Stimulated activated naive B cell treated with anti-CD40 and anti-IgM and Interleukin-4, amounts not matched to agents 10 μg/mL and 1 μg/mL and 100 μg/mL, for 72 hours (primary cell): ENCODE data around the gene PLPP1.

ENCODE experiments used
- ATAC-seq, 2 donors: fragments of 150-1000 bp; cut with Tn5 transposase; replicated peaks; 2 replicates each; pipeline ENCODE4 v1.10.0; 2021; ENCODE audit warnings: moderate library complexity in 1 of 2
- DNase-seq: peaks from one replicate; pipeline ENCODE4 v3.0.0; 2021
- H3K27ac Mint-ChIP-seq: one replicate; pipeline ENCODE4 v1.8.0; 2022; ENCODE audit warnings: mild to moderate bottlenecking, mixed read lengths
- H3K27me3 Mint-ChIP-seq, 2 donors: one replicate each; pipeline ENCODE4 v1.8.0; 2022; ENCODE audit warnings: mixed read lengths in 2 of 2
- H3K36me3 Mint-ChIP-seq, 2 donors: one replicate each; pipeline ENCODE4 v1.8.0; 2022; ENCODE audit warnings: mixed read lengths in 2 of 2, mild to moderate bottlenecking in 1 of 2
- H3K4me1 Mint-ChIP-seq, 2 donors: one replicate each; pipeline ENCODE4 v1.8.0; 2022; ENCODE audit warnings: mixed read lengths in 2 of 2, mild to moderate bottlenecking in 1 of 2
- H3K4me3 Mint-ChIP-seq, 2 donors: one replicate each; pipeline ENCODE4 v1.8.0; 2022; ENCODE audit warnings: mild to moderate bottlenecking in 2 of 2, mixed read lengths in 2 of 2, moderate library complexity in 1 of 2
- H3K9me3 Mint-ChIP-seq, 2 donors: one replicate each; pipeline ENCODE4 v1.8.0; 2022; ENCODE audit warnings: mixed read lengths in 2 of 2, mild to moderate bottlenecking in 1 of 2

PLPP1 gene

DNA sequence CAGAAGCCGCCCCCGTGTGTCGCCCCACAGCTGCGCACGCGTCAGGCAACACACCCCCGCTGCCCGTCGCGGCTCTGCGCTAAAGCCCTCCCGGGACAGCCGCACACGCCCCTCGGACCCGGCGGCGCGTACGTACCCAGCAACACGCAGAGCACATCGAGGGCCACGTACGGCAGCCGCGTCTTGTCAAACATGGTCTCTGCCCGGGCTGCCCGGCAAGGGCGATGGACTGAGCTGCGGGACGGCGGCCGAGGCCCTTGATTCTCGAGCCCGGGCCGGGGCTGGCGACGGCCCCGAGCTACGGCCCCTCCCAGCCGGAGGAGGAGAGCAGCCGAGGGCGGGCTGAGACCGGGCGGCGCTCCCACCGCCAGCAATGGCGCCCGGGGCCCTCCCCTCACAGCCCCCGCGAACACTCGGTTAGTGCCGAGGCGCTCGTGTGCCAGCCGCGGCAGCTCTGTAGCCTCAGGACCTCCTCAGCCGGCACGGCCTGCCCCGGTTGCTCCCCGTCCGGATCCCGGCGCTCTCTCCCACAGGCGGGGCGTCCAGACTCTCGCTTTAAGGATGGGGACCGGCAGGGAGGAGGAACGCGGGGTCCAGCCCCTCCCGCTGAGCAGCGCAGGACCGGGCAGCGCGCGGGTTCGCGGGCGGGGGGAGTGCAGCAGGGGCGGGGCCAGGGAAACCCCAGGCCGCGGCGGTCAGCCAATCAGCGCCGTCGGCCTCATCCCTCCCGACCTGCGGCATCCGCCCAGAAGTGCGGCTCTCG lies at the start of gene PLPP1:
Gene PLPP1 (minus strand): TSS at position 529 of the 763 bp plus-strand sequence. CDS start 335 bp downstream, at position 194.
- DNase-seq (peak; percentile 80), ATAC-seq (peak; percentile 84 to 86)
- peak within 1 kb of the TSS; percentile 91 to 93 for H3K4me3 Mint-ChIP-seq
- H3K9me3 Mint-ChIP-seq, result no peaks in the 10 kb centered on the region
- H3K27ac Mint-ChIP-seq, result peak within 1 kb of the TSS; percentile 97
- H3K36me3 Mint-ChIP-seq, result peaks cover 3 to 6% of the 10 kb centered on the region in 2 donors
- H3K4me1 Mint-ChIP-seq, result peaks cover 13 to 15% of the 10 kb centered on the region in 2 donors
- H3K27me3 Mint-ChIP-seq, result no peaks in the 10 kb centered on the region

- Mint-ChIP-seq H3K9me3 (no peaks in the 10 kb centered on the region), H3K27me3 (peaks cover 0 to 3% of the 10 kb centered on the region in 2 donors), H3K4me3 (no peak overlapping the region), H3K36me3 (no peaks in the 10 kb centered on the region), H3K27ac (peak overlapping the region; percentile 14), H3K4me1 (peaks cover 2 to 11% of the 10 kb centered on the region in 2 donors)
- no peak for DNase-seq
- ATAC-seq, result no peak
Observed at GRCh38 chr5:55583578-55583977, 48.8 kb upstream of the PLPP1 start.

GRCh38 chr5:55582256-55582655 lies 47.5 kb upstream of the PLPP1 start:
- Mint-ChIP-seq H3K4me3 (peak overlapping the region; percentile 8 to 39), H3K4me1 (peaks cover 2 to 11% of the 10 kb centered on the region in 2 donors), H3K9me3 (no peaks in the 10 kb centered on the region), H3K27ac (no peak overlapping the region), H3K36me3 (no peaks in the 10 kb centered on the region), H3K27me3 (peaks cover 0 to 3% of the 10 kb centered on the region in 2 donors)
- ATAC-seq (peak; percentile 80 to 87), DNase-seq (peak; percentile 9)

GRCh38 chr5:55580042-55580441 lies 45.3 kb upstream of the PLPP1 start:
- Mint-ChIP-seq H3K36me3 (no peaks in the 10 kb centered on the region), H3K27ac (no peak overlapping the region), H3K4me3 (no peak overlapping the region), H3K9me3 (no peaks in the 10 kb centered on the region), H3K4me1 (peaks cover 2 to 11% of the 10 kb centered on the region in 2 donors), H3K27me3 (peaks cover 0 to 3% of the 10 kb centered on the region in 2 donors)
- DNase-seq, result no peak
- no peak for ATAC-seq

DNA sequence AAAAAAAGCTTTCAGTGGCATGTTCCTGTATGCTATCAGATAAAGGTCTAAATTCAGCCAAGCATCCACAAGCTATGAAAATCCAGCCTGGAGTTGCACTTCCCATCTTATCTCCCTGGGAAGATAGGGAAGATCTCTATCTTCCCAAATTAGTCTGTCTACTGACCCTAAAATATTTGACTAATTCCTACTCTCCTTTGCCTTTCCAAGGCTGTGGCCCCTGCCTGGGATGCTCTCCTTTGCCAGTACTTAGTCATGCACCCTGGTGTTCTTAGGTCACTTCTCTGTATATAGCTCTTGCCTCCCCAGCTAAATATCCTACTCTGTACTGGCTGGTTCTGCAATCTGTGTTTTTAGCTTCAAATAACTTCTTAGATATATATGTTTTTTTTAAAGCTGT lies 44.0 kb upstream of the PLPP1 start:
- peaks cover 0 to 3% of the 10 kb centered on the region in 2 donors for H3K27me3 Mint-ChIP-seq
- no peak overlapping the region for H3K4me3 Mint-ChIP-seq
- no peak for ATAC-seq
- no peak for DNase-seq
- no peaks in the 10 kb centered on the region for H3K9me3 Mint-ChIP-seq
- no peaks in the 10 kb centered on the region for H3K36me3 Mint-ChIP-seq
- H3K4me1 Mint-ChIP-seq, result peaks cover 2 to 11% of the 10 kb centered on the region in 2 donors
- peak overlapping the region; percentile 15 for H3K27ac Mint-ChIP-seq

DNA sequence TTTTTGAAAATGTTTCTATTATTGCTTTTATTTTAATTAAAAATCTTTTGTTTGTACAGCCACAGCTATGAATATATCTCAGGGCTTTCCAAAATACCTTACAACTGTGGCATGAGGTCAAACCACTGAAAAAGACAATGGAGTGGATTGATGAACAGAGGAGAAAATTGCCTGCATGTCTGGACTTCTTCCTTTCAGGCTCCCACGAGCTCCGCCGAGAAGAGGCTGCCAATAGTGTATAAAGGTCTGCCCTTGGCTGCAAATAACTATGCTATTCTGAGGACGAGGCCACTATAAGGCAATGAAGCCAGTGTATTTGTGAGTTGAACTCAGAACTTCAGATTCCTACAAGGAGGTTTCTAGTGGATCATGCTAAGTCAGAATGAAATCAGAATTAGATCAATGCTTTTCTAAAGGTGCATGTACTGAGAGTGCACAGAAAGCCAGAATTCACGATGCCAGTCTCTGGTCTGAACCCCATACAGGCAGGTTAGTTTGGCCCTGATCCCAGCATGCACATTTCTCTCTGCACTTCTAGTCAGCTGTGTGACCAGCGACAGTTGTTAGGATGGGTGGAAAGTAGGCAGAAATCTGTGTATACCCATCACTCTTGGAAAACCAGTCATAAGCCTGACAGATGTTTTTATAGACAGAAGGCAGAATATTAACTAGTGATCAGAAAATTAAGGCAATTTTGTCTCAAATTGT lies 42.7 kb upstream of the PLPP1 start:
- H3K4me1 Mint-ChIP-seq, result peaks cover 0 to 4% of the 10 kb centered on the region in 2 donors
- peaks cover 0 to 3% of the 10 kb centered on the region in 2 donors for H3K27me3 Mint-ChIP-seq
- no peak for ATAC-seq

GRCh38 chr5:55576661-55577060 lies 41.9 kb upstream of the PLPP1 start:
- no peaks in the 10 kb centered on the region for H3K9me3 Mint-ChIP-seq
- H3K4me3 Mint-ChIP-seq, result no peak overlapping the region
- no peak overlapping the region for H3K27ac Mint-ChIP-seq
- no peaks in the 10 kb centered on the region for H3K36me3 Mint-ChIP-seq
- ATAC-seq (no peak), DNase-seq (no peak)
- peaks cover 0 to 3% of the 10 kb centered on the region in 2 donors for H3K27me3 Mint-ChIP-seq
- H3K4me1 Mint-ChIP-seq, result no peaks in the 10 kb centered on the region

More for the DNA sequence above, 42.7 kb upstream of the PLPP1 start:
- H3K36me3 Mint-ChIP-seq, result no peaks in the 10 kb centered on the region
- no peak overlapping the region for H3K27ac Mint-ChIP-seq
- no peaks in the 10 kb centered on the region for H3K9me3 Mint-ChIP-seq
- H3K4me3 Mint-ChIP-seq, result no peak overlapping the region
- DNase-seq, result no peak

- H3K4me1 Mint-ChIP-seq, result no peaks in the 10 kb centered on the region
- H3K36me3 Mint-ChIP-seq, result no peaks in the 10 kb centered on the region
- H3K27me3 Mint-ChIP-seq, result peaks cover 0 to 3% of the 10 kb centered on the region in 2 donors
- H3K9me3 Mint-ChIP-seq, result no peaks in the 10 kb centered on the region
- ATAC-seq (no peak), DNase-seq (no peak)
- no peak overlapping the region for H3K4me3 Mint-ChIP-seq
- no peak overlapping the region for H3K27ac Mint-ChIP-seq
Observed at GRCh38 chr5:55575815-55576583, 41.2 kb upstream of the PLPP1 start.

- H3K27ac Mint-ChIP-seq, result no peak overlapping the region
- no peak for DNase-seq
- H3K9me3 Mint-ChIP-seq, result no peaks in the 10 kb centered on the region
- no peak overlapping the region for H3K4me3 Mint-ChIP-seq
- no peaks in the 10 kb centered on the region for H3K4me1 Mint-ChIP-seq
- ATAC-seq, result no peak
- no peaks in the 10 kb centered on the region for H3K27me3 Mint-ChIP-seq
- no peaks in the 10 kb centered on the region for H3K36me3 Mint-ChIP-seq
Observed at GRCh38 chr5:55572600-55572999, 37.8 kb upstream of the PLPP1 start.

DNA sequence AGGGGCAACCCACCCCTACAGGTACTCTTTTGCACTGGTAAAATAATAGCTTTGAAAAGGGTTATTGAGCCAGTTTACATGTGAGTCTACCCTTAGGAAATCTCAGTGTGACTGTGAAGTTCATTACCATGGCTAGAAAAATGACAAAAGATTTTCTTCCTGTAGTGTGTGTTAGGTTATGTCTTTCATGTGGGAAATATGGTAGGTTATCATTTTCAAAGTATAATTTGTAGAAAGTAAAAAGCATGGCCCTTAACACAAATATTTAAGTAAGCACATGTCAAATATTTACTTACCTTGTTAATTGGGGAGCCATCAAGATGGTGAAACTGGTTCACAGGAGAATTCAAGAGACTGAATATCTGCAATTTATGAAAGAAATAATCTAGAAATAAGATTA lies 37.3 kb upstream of the PLPP1 start:
- Mint-ChIP-seq H3K27ac (no peak overlapping the region), H3K27me3 (no peaks in the 10 kb centered on the region), H3K4me1 (no peaks in the 10 kb centered on the region), H3K36me3 (no peaks in the 10 kb centered on the region), H3K9me3 (no peaks in the 10 kb centered on the region), H3K4me3 (no peak overlapping the region)
- ATAC-seq (no peak), DNase-seq (no peak)

- H3K27ac Mint-ChIP-seq, result no peak overlapping the region
- H3K27me3 Mint-ChIP-seq, result no peaks in the 10 kb centered on the region
- H3K4me3 Mint-ChIP-seq, result no peak overlapping the region
- no peak for ATAC-seq
- no peaks in the 10 kb centered on the region for H3K36me3 Mint-ChIP-seq
- no peak for DNase-seq
- H3K4me1 Mint-ChIP-seq, result no peaks in the 10 kb centered on the region
- no peaks in the 10 kb centered on the region for H3K9me3 Mint-ChIP-seq
Observed at GRCh38 chr5:55570570-55570969, 35.8 kb upstream of the PLPP1 start.

DNA sequence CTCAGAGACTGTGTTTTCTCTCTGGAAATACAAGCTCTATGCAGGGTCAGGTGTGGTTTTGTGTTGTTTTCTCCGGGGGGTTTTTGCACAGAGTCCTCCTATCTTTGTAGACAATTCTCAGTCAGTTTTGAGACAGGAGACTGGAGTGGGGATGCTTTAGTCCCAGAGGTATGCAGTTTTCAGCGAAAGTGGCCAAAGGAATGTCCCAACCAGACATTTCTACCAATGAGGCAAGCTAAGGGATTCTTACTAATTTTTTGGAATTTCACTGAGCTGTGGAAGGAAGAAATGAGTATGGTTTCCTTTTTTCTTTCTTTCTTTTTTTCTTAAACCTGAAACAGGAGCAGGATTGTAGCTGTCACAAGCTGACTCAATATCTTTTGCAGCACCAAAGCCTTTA lies 35.3 kb upstream of the PLPP1 start:
- no peak for ATAC-seq
- Mint-ChIP-seq H3K36me3 (no peaks in the 10 kb centered on the region), H3K27me3 (no peaks in the 10 kb centered on the region), H3K9me3 (no peaks in the 10 kb centered on the region), H3K27ac (no peak overlapping the region), H3K4me3 (no peak overlapping the region), H3K4me1 (no peaks in the 10 kb centered on the region)
- DNase-seq, result no peak

GRCh38 chr5:55569513-55569865 lies 34.7 kb upstream of the PLPP1 start:
- Mint-ChIP-seq H3K9me3 (no peaks in the 10 kb centered on the region), H3K27me3 (no peaks in the 10 kb centered on the region), H3K27ac (no peak overlapping the region), H3K36me3 (no peaks in the 10 kb centered on the region), H3K4me3 (no peak overlapping the region), H3K4me1 (no peaks in the 10 kb centered on the region)
- DNase-seq (no peak), ATAC-seq (no peak)

DNA sequence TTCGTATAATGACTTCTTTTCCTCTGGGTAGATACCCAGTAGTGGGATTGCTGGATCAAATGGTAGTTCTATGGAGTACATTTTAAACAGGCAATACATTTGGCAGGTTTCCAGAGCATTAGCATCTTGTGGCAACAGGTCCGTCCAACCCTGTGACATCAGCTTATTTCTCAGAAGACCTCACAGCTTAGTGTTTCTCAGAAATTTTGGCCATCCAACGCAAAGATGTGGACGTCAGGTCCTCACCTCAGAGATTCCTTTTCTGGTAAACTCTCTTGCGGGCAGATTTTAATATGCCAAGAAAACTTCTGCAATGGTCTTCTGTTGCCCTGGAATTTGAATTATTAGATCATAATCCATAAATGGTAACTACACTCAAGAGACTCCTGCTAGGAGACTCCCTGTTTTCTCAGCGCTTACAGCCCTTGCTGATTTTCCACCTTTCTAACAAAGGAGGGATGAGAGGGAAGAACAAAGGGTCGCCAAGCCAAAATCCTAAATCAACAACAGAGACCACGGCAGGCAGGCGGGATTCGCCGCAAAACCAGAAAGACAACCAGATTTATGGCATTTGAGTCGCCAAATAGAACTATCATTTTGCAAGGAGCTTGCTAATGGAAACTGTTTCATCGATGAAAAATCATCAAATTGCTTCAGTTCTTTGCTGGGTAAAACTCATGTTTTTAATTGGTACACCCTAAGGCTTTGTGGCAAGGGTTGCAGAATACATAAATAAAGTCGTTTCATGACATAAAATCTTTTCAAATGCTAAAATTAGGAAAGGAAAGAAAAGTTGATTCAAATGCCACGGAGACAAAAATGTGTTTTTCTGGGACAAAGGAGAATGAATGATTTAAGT lies 34.1 kb upstream of the PLPP1 start:
- ATAC-seq (no peak), DNase-seq (no peak)
- Mint-ChIP-seq H3K36me3 (no peaks in the 10 kb centered on the region), H3K27ac (no peak overlapping the region), H3K9me3 (no peaks in the 10 kb centered on the region), H3K27me3 (no peaks in the 10 kb centered on the region), H3K4me3 (no peak overlapping the region), H3K4me1 (no peaks in the 10 kb centered on the region)
